GM06990 (cell line): ENCODE results near the gene TEAD1.

Experiments used
- DNase-seq: peaks from one replicate; pipeline ENCODE4 v3.0.0-alpha.2; 2011; ENCODE audit not compliant: insufficient read length; ENCODE audit errors: extremely low read depth
- H3K27me3 ChIP-seq: replicated peaks from 2 replicates; pipeline ENCODE4 v1.6.0; 2011; ENCODE audit warnings: low read length; ENCODE audit not compliant: control insufficient read depth, insufficient read depth
- H3K36me3 ChIP-seq: 2 replicates; pipeline ENCODE4 v1.5.1; 2011; ENCODE audit warnings: low read length; ENCODE audit not compliant: control insufficient read depth, insufficient read depth
- H3K4me3 ChIP-seq: replicated peaks from 2 replicates; pipeline ENCODE4 v1.5.1; 2011; ENCODE audit warnings: low read depth, mild to moderate bottlenecking, control low read depth, low read length
- CTCF ChIP-seq: IDR thresholded peaks from 2 replicates; pipeline ENCODE4 v1.5.1; 2011; ENCODE audit warnings: low read length, control low read depth, mild to moderate bottlenecking, inconsistent platforms; ENCODE audit not compliant: insufficient read depth, poor library complexity, severe bottlenecking

Gene TEAD1

GRCh38 chr11:12653729-12654128, 20.5 kb upstream of the TEAD1 start:
- H3K27me3 ChIP-seq: no peaks in the 10 kb centered on the region
- no peak for TF ChIP-seq CTCF
- no peak overlapping the region for H3K4me3 ChIP-seq
- DNase-seq: no peak
- no peaks in the 10 kb centered on the region for H3K36me3 ChIP-seq

GRCh38 chr11:12655842-12656241, 18.4 kb upstream of the TEAD1 start:
- no peaks in the 10 kb centered on the region for H3K27me3 ChIP-seq
- H3K4me3 ChIP-seq: no peak overlapping the region
- TF ChIP-seq CTCF: no peak
- H3K36me3 ChIP-seq: no peaks in the 10 kb centered on the region
- DNase-seq: no peak

- H3K36me3 ChIP-seq: no peaks in the 10 kb centered on the region
- no peak for TF ChIP-seq CTCF
- H3K4me3 ChIP-seq: no peak overlapping the region
- H3K27me3 ChIP-seq: no peaks in the 10 kb centered on the region
- DNase-seq: no peak
These were observed 16.9 kb upstream of the TEAD1 start for GRCh38 chr11:12657336-12657735.

GRCh38 chr11:12657981-12658380, 16.2 kb upstream of the TEAD1 start:
- H3K27me3 ChIP-seq: no peaks in the 10 kb centered on the region
- no peaks in the 10 kb centered on the region for H3K36me3 ChIP-seq
- DNase-seq: no peak
- no peak for TF ChIP-seq CTCF
- H3K4me3 ChIP-seq: no peak overlapping the region

- no peaks in the 10 kb centered on the region for H3K27me3 ChIP-seq
These were observed 12.0 kb upstream of the TEAD1 start for GRCh38 chr11:12662101-12662689.

More at GRCh38 chr11:12662101-12662689, 12.0 kb upstream of the TEAD1 start:
- Histone ChIP-seq H3K36me3 (no peaks in the 10 kb centered on the region), H3K4me3 (no peak overlapping the region)
- DNase-seq: no peak
- no peak for TF ChIP-seq CTCF
